Measurements from ENCODE around the gene SLC38A9.

SLC38A9 gene

GRCh38 chr5:55672477-55672911, 39.6 kb downstream of the SLC38A9 start:
- no peak overlapping the region for H2AFZ ChIP-seq (ENCODE audit: low read length)
- no peaks in the 10 kb centered on the region for H3K9me2 ChIP-seq (replicated peaks; ENCODE audit: insufficient read depth, low read length)
- H3K4me3 ChIP-seq (ENCODE audit: low read length): no peak overlapping the region
- H3K4me1 ChIP-seq (ENCODE audit: low read length): peaks cover 20% of the 10 kb centered on the region
- no peaks in the 10 kb centered on the region for H3K36me3 ChIP-seq (replicated peaks; ENCODE audit: insufficient read depth, low read length)
- no peaks in the 10 kb centered on the region for H4K20me1 ChIP-seq (ENCODE audit: insufficient read depth, low read length)
- H3K27me3 ChIP-seq (replicated peaks; ENCODE audit: insufficient read depth, low read length): no peaks in the 10 kb centered on the region
- no peak overlapping the region for H3K9ac ChIP-seq (ENCODE audit: low read length)
- no peaks in the 10 kb centered on the region for H3F3A ChIP-seq (ENCODE audit: insufficient read depth, low read length)
- TF ChIP-seq CTCF (IDR thresholded peaks at IDR 0.05; ENCODE audit: low read length) (no peak), EZH2phosphoT487 (IDR thresholded peaks at IDR 0.05; ENCODE audit: low read length) (no peak), EZH2 (optimal IDR thresholded peaks at IDR 0.05; ENCODE audit: low read depth, low read length) (no peak)
- no peaks in the 10 kb centered on the region for H3K9me3 ChIP-seq (replicated peaks; ENCODE audit: insufficient read depth, low read length)
- no peak overlapping the region for H3K4me2 ChIP-seq (ENCODE audit: low read depth, low read length)
- no peak for DNase-seq
- H3K79me2 ChIP-seq (ENCODE audit: low read length): no peaks in the 10 kb centered on the region
- H3K27ac ChIP-seq (ENCODE audit: low read length): no peak overlapping the region

- H3K9me3 ChIP-seq (replicated peaks; ENCODE audit: insufficient read depth, low read length): no peaks in the 10 kb centered on the region
- no peaks in the 10 kb centered on the region for H3K36me3 ChIP-seq (replicated peaks; ENCODE audit: insufficient read depth, low read length)
- TF ChIP-seq EZH2phosphoT487 (IDR thresholded peaks at IDR 0.05; ENCODE audit: low read length) (no peak), CTCF (IDR thresholded peaks at IDR 0.05; ENCODE audit: low read length) (no peak), EZH2 (optimal IDR thresholded peaks at IDR 0.05; ENCODE audit: low read depth, low read length) (no peak)
- no peaks in the 10 kb centered on the region for H3K27me3 ChIP-seq (replicated peaks; ENCODE audit: insufficient read depth, low read length)
- H3K4me2 ChIP-seq (ENCODE audit: low read depth, low read length): no peak overlapping the region
- no peak overlapping the region for H3K27ac ChIP-seq (ENCODE audit: low read length)
- no peaks in the 10 kb centered on the region for H3K79me2 ChIP-seq (ENCODE audit: low read length)
- no peak overlapping the region for H2AFZ ChIP-seq (ENCODE audit: low read length)
- no peaks in the 10 kb centered on the region for H3K9me2 ChIP-seq (replicated peaks; ENCODE audit: insufficient read depth, low read length)
- peaks cover 20% of the 10 kb centered on the region for H3K4me1 ChIP-seq (ENCODE audit: low read length)
- DNase-seq: no peak
- H4K20me1 ChIP-seq (ENCODE audit: insufficient read depth, low read length): no peaks in the 10 kb centered on the region
- no peak overlapping the region for H3K4me3 ChIP-seq (ENCODE audit: low read length)
- no peaks in the 10 kb centered on the region for H3F3A ChIP-seq (ENCODE audit: insufficient read depth, low read length)
- no peak overlapping the region for H3K9ac ChIP-seq (ENCODE audit: low read length)
These were observed 40.1 kb downstream of the SLC38A9 start for GRCh38 chr5:55671975-55672374.

GRCh38 chr5:55668356-55668755, 43.8 kb downstream of the SLC38A9 start:
- Histone ChIP-seq H4K20me1 (ENCODE audit: insufficient read depth, low read length) (no peaks in the 10 kb centered on the region), H3K9ac (ENCODE audit: low read length) (no peak overlapping the region), H3K27ac (ENCODE audit: low read length) (no peak overlapping the region), H3K9me2 (replicated peaks; ENCODE audit: insufficient read depth, low read length) (no peaks in the 10 kb centered on the region), H3K4me2 (ENCODE audit: low read depth, low read length) (no peak overlapping the region), H2AFZ (ENCODE audit: low read length) (no peak overlapping the region), H3K36me3 (replicated peaks; ENCODE audit: insufficient read depth, low read length) (no peaks in the 10 kb centered on the region), H3K4me3 (ENCODE audit: low read length) (no peak overlapping the region), H3K27me3 (replicated peaks; ENCODE audit: insufficient read depth, low read length) (no peaks in the 10 kb centered on the region), H3K4me1 (ENCODE audit: low read length) (peaks cover 3% of the 10 kb centered on the region; the same call in 1 of the 2 replicates), H3K9me3 (replicated peaks; ENCODE audit: insufficient read depth, low read length) (no peaks in the 10 kb centered on the region), H3F3A (ENCODE audit: insufficient read depth, low read length) (no peaks in the 10 kb centered on the region), H3K79me2 (ENCODE audit: low read length) (no peaks in the 10 kb centered on the region)
- TF ChIP-seq CTCF (IDR thresholded peaks at IDR 0.05; ENCODE audit: low read length) (no peak), EZH2phosphoT487 (IDR thresholded peaks at IDR 0.05; ENCODE audit: low read length) (no peak), EZH2 (optimal IDR thresholded peaks at IDR 0.05; ENCODE audit: low read depth, low read length) (no peak)
- DNase-seq: no peak
